ENCODE measurements around the gene SERINC4.

Gene SERINC4

DNA sequence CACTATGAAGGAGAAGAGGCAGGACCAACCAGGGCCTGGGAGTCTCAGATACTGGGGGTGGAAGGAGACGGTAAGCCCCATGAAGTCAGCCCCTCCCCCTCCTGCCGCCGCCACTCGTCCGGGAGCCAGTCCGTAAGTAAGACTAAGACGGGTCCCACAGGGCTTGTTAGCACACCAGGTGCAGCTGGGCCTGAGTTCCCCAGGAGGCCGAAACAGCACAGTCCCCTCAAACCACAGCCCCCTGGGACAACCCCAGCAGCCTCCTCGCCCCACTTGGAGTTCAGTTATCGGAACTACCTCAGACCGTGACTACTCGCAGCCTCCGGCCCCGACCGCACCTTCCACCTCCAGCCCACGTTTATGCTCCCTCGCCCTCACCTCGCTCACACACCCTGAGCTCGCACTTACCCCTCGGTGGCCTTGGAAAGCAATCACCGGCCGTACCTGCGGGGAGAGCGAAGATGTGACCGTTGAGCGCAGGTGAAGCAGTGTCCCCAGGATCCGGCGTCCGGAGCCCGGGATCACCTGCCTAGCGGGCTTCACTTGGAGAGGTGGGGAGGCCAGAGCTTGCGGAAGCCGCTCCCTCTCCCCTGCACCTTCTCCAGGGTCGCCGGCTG is 23.8 kb downstream of the SERINC4 start:
- peak overlapping the region; percentile 84 for H3K4me3 ChIP-seq (ENCODE audit: low read depth, low read length)
- no peak overlapping the region for H3K27ac ChIP-seq (ENCODE audit: low read depth, low read length)
- no peaks in the 10 kb centered on the region for H3K27me3 ChIP-seq (ENCODE audit: insufficient read depth, low read length)
- H3K4me1 ChIP-seq (ENCODE audit: control insufficient read depth, insufficient read depth, low read length, unreplicated experiment): peaks cover 7% of the 10 kb centered on the region
- no peak overlapping the region for H2AFZ ChIP-seq (ENCODE audit: low read length, unreplicated experiment)
- no peaks in the 10 kb centered on the region for H3K79me2 ChIP-seq (ENCODE audit: control insufficient read depth, insufficient read depth, low read length, unreplicated experiment)
- H3K36me3 ChIP-seq (ENCODE audit: insufficient read depth, low read length): peaks cover 20% of the 10 kb centered on the region

DNA sequence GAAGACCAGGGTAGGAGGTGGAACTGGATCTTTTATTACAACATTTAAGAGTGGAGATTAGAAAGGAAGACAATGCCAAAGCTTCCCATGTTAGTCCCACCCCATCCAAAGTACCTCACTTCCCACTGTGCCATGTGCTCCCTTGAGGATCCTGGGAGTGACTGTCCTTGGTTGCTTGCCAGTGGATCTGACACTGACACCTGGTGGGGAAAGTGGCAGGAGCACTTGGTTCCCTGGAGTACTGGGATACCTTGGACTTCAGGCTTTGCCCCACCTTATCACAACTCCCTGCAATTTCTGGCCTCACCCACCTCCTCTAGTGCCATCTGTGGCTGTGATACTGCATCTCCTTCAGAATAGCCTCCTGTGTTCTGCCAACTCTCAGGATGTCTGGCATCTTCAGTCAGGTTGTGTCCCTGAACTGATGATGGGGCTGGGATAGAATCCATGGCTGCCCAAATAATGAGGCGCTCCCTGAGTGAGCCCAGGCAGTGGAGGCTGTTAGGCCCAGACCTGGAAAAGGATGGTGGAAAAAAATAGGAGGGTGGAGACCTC is 24.5 kb downstream of the SERINC4 start:
- H3K36me3 ChIP-seq (ENCODE audit: insufficient read depth, low read length): peaks cover 26% of the 10 kb centered on the region
- no peak overlapping the region for H3K4me3 ChIP-seq (ENCODE audit: low read depth, low read length)
- 0 out of 2 replicates have a peak overlapping the region, but pooled peaks have one; percentile 7 for H3K27ac ChIP-seq (ENCODE audit: low read depth, low read length)
- H2AFZ ChIP-seq (ENCODE audit: low read length, unreplicated experiment): no peak overlapping the region
- H3K4me1 ChIP-seq (ENCODE audit: control insufficient read depth, insufficient read depth, low read length, unreplicated experiment): peaks cover 7% of the 10 kb centered on the region
- no peaks in the 10 kb centered on the region for H3K27me3 ChIP-seq (ENCODE audit: insufficient read depth, low read length)
- no peaks in the 10 kb centered on the region for H3K79me2 ChIP-seq (ENCODE audit: control insufficient read depth, insufficient read depth, low read length, unreplicated experiment)

DNA sequence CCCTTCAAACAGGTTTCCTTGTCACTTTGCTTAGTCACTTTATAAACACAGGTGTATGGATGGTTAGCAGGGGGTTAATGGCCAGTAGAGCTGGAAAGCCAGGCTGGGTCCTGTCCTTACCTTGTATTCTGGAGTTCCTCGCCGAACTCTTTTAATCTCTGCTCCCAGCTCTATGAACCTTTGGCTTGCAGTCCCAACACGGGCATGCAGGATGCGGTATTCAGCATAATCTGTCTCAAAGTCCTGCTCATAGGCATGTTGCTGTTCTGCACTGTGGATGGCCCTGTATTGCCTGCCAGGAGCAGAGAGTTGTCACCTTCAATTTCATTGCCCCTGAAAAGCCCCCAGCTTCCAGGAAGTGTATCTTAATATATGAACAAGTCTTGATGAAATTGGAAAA is 26.0 kb downstream of the SERINC4 start:
- Histone ChIP-seq H3K4me1 (ENCODE audit: control insufficient read depth, insufficient read depth, low read length, unreplicated experiment) (peaks cover 7% of the 10 kb centered on the region), H3K36me3 (ENCODE audit: insufficient read depth, low read length) (peaks cover 36% of the 10 kb centered on the region), H3K27me3 (ENCODE audit: insufficient read depth, low read length) (no peaks in the 10 kb centered on the region), H3K4me3 (ENCODE audit: low read depth, low read length) (no peak overlapping the region), H2AFZ (ENCODE audit: low read length, unreplicated experiment) (no peak overlapping the region), H3K79me2 (ENCODE audit: control insufficient read depth, insufficient read depth, low read length, unreplicated experiment) (no peaks in the 10 kb centered on the region), H3K27ac (ENCODE audit: low read depth, low read length) (no peak overlapping the region)

DNA sequence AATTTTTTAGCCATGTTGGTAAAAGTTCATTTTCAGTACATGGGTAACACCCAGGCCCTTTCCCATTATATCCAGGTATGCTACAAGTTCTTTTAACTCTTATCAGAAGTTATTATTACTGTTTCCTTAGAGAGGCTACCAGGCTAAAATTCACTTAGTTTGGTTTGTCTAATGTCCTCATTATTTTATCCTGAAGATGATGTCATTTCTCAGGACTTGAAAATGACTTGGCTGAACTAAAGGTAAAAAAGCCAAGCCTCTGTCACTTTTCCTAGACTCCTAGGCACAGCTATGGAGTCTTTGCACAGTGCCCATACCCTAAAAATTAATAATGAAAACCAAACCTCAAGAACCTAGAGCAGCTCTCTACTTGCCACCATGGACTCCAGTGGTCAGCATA is 27.4 kb downstream of the SERINC4 start:
- no peak overlapping the region for H3K27ac ChIP-seq (ENCODE audit: low read depth, low read length)
- H3K36me3 ChIP-seq (ENCODE audit: insufficient read depth, low read length): peaks cover 44% of the 10 kb centered on the region

DNA sequence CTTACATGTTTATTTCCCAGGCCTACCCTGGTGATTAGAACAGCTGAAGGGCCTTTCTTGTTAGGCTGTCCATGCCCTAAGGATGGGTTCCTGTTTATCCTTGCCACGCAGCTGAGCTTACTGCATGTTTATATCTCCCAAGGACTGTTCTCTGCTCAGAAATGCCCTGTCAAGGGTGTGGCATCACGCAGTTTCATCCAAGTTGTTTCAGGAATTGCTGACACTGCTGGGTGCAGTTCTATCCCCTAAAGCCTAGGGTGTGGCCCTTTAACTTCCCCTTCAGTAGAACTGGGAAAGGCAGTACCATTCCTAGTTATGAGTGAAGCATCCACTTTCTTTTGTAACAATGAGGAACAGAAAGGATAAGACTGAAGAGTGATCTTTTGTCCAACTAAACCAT is 28.2 kb downstream of the SERINC4 start:
- Histone ChIP-seq H3K4me1 (ENCODE audit: control insufficient read depth, insufficient read depth, low read length, unreplicated experiment) (peaks cover 7% of the 10 kb centered on the region), H3K27ac (ENCODE audit: low read depth, low read length) (no peak overlapping the region), H3K27me3 (ENCODE audit: insufficient read depth, low read length) (no peaks in the 10 kb centered on the region), H2AFZ (ENCODE audit: low read length, unreplicated experiment) (no peak overlapping the region), H3K36me3 (ENCODE audit: insufficient read depth, low read length) (peaks cover 44% of the 10 kb centered on the region), H3K79me2 (ENCODE audit: control insufficient read depth, insufficient read depth, low read length, unreplicated experiment) (no peaks in the 10 kb centered on the region), H3K4me3 (ENCODE audit: low read depth, low read length) (no peak overlapping the region)

More for the DNA sequence above, 27.4 kb downstream of the SERINC4 start:
- H3K27me3 ChIP-seq (ENCODE audit: insufficient read depth, low read length): no peaks in the 10 kb centered on the region
- peaks cover 7% of the 10 kb centered on the region for H3K4me1 ChIP-seq (ENCODE audit: control insufficient read depth, insufficient read depth, low read length, unreplicated experiment)
- H3K79me2 ChIP-seq (ENCODE audit: control insufficient read depth, insufficient read depth, low read length, unreplicated experiment): no peaks in the 10 kb centered on the region
- H2AFZ ChIP-seq (ENCODE audit: low read length, unreplicated experiment): no peak overlapping the region
- H3K4me3 ChIP-seq (ENCODE audit: low read depth, low read length): no peak overlapping the region

DNA sequence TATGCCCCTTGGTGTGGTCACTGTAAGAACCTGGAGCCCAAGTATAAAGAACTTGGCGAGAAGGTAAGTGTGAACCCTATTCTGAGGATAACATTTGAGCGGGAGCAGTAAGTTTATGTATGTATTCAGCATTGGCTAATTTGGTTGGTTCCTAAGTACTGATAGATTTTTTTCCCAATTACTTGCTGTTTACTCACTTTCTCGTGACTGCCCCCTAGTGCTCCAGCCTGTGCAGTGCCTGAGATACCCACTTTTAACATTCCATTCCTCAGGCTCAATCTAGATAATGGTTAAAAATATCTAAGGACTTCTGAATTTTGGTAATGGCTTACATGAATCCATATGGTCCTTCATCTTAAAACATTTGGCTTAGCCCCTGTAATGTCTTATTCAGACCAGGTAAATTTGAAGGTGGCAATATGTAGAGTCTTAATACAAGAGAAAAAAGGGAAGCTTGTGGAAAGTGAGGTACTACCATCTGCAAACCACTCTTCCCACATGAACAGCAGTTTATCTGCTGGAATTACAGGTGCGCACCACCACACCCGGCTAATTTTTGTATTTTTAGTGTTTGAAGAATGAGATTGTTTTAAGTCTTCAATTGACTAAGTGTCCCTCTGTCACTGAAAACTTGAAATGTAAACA is 30.3 kb downstream of the SERINC4 start:
- Histone ChIP-seq H3K36me3 (ENCODE audit: insufficient read depth, low read length) (peaks cover 60% of the 10 kb centered on the region), H3K79me2 (ENCODE audit: control insufficient read depth, insufficient read depth, low read length, unreplicated experiment) (no peaks in the 10 kb centered on the region), H3K27me3 (ENCODE audit: insufficient read depth, low read length) (no peaks in the 10 kb centered on the region), H3K27ac (ENCODE audit: low read depth, low read length) (no peak overlapping the region), H3K4me1 (ENCODE audit: control insufficient read depth, insufficient read depth, low read length, unreplicated experiment) (no peaks in the 10 kb centered on the region), H2AFZ (ENCODE audit: low read length, unreplicated experiment) (no peak overlapping the region), H3K4me3 (ENCODE audit: low read depth, low read length) (no peak overlapping the region)

DNA sequence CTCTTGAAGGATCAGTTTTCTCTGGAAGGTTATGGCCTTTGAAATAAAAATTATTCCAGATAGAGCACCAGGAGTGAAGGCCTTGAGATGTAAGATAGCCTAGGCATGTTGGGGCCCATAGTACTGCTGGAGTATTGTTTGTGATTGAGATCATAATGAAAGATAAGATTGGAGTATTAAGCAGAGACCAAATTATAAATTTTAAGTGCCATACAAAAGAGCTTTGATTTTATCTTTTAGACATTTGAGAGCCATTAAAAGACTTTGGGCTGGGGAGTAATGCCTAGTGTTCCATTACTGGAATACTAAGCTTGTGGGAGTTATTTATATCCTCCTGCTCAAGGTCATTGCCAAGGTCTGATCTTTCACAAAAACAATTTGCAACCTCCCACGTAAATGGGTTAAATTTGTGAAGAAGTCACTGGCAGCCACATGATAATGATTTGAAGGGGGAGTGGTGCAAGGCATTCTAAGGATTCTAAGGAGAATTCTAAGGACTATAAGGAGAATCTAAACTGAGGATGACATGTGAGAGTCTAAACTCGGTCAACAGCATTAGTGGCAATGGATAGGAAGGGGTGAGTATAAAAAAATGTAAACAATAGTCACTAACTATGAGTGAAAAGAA is 36.1 kb downstream of the SERINC4 start:
- Histone ChIP-seq H3K27ac (ENCODE audit: low read depth, low read length) (no peak overlapping the region), H3K79me2 (ENCODE audit: control insufficient read depth, insufficient read depth, low read length, unreplicated experiment) (peaks cover 5% of the 10 kb centered on the region), H3K27me3 (ENCODE audit: insufficient read depth, low read length) (no peaks in the 10 kb centered on the region), H2AFZ (ENCODE audit: low read length, unreplicated experiment) (no peak overlapping the region), H3K36me3 (ENCODE audit: insufficient read depth, low read length) (peaks cover 50% of the 10 kb centered on the region), H3K4me1 (ENCODE audit: control insufficient read depth, insufficient read depth, low read length, unreplicated experiment) (no peaks in the 10 kb centered on the region), H3K4me3 (ENCODE audit: low read depth, low read length) (no peak overlapping the region)

DNA sequence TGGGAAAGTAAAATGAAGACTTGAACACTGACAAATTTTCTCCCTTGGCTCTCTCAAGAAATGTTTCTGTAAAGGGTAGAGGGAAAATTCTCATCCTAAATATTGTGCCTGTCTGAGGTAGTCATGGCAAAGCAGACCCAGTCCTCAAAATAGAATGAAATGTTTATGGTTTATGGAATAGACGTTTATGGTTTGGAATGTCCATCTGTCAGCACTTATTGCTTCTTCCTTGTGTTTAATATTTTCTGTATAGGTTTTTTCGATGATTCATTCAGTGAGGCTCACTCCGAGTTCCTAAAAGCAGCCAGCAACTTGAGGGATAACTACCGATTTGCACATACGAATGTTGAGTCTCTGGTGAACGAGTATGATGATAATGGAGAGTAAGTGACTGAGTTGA is 37.2 kb downstream of the SERINC4 start:
- no peak overlapping the region for H2AFZ ChIP-seq (ENCODE audit: low read length, unreplicated experiment)
- peaks cover 5% of the 10 kb centered on the region for H3K79me2 ChIP-seq (ENCODE audit: control insufficient read depth, insufficient read depth, low read length, unreplicated experiment)
- no peaks in the 10 kb centered on the region for H3K27me3 ChIP-seq (ENCODE audit: insufficient read depth, low read length)
- H3K36me3 ChIP-seq (ENCODE audit: insufficient read depth, low read length): peaks cover 47% of the 10 kb centered on the region
- H3K4me3 ChIP-seq (ENCODE audit: low read depth, low read length): no peak overlapping the region
- H3K4me1 ChIP-seq (ENCODE audit: control insufficient read depth, insufficient read depth, low read length, unreplicated experiment): no peaks in the 10 kb centered on the region
- no peak overlapping the region for H3K27ac ChIP-seq (ENCODE audit: low read depth, low read length)

DNA sequence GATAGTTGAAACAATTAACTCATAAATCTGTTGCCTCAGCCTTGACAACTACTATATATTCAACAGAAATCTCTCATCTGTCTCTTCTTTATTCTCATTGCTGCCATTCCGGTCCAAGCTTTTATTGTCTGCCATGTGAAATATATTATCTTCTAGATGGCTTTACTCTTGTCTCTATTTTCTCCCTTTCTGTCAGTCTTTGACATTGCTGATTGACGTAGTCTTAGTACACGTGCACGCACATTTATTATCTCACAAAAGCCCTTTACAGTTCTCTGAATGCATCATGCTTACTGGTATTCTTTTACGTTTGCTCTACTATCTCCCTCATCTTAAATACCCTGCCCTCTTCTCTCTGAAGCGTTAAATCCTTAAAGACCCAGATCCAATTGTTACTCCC is 48.1 kb downstream of the SERINC4 start:
- Histone ChIP-seq H3K27me3 (ENCODE audit: insufficient read depth, low read length) (no peaks in the 10 kb centered on the region), H3K4me3 (ENCODE audit: low read depth, low read length) (no peak overlapping the region), H3K79me2 (ENCODE audit: control insufficient read depth, insufficient read depth, low read length, unreplicated experiment) (peaks cover 87% of the 10 kb centered on the region), H3K4me1 (ENCODE audit: control insufficient read depth, insufficient read depth, low read length, unreplicated experiment) (peaks cover 17% of the 10 kb centered on the region), H2AFZ (ENCODE audit: low read length, unreplicated experiment) (no peak overlapping the region), H3K36me3 (ENCODE audit: insufficient read depth, low read length) (peaks cover 29% of the 10 kb centered on the region), H3K27ac (ENCODE audit: low read depth, low read length) (no peak overlapping the region)

DNA sequence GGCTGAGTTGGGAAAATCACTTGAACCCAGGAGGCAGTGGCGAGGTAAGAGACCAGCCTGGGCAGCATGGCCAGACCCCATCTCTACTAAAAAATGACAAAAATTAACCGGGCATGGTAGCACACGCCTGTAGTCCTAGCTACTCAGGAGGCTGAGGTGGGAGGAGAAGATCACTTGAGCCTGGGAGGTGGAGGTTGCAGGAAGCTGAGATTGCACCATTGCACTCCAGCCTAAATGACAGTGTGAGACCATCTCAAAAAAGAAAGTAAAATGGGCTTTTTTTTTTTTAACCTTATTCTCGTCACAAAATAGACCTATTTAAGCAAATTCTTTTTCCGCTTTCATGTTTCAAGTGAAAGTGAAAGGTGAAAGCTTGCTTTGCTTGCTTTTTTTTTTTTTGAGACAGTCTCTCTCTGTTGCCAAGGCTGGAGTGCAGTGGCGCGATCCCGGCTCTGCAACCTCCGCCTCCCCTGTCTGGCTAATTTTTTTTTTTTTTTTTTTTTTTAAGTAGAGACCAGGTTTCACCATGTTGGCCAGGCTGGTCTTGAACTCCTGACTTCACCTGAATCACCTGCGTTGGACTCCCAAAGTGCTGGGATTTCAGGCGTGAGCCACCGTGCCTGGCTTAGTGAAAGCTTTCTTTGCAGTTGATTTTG is 50.2 kb downstream of the SERINC4 start:
- H3K27ac ChIP-seq (ENCODE audit: low read depth, low read length): no peak overlapping the region
- no peaks in the 10 kb centered on the region for H3K27me3 ChIP-seq (ENCODE audit: insufficient read depth, low read length)
- H3K79me2 ChIP-seq (ENCODE audit: control insufficient read depth, insufficient read depth, low read length, unreplicated experiment): peaks cover 87% of the 10 kb centered on the region
- H3K4me3 ChIP-seq (ENCODE audit: low read depth, low read length): peak overlapping the region; percentile 65
- peaks cover 21% of the 10 kb centered on the region for H3K36me3 ChIP-seq (ENCODE audit: insufficient read depth, low read length)
- H3K4me1 ChIP-seq (ENCODE audit: control insufficient read depth, insufficient read depth, low read length, unreplicated experiment): peaks cover 17% of the 10 kb centered on the region
- no peak overlapping the region for H2AFZ ChIP-seq (ENCODE audit: low read length, unreplicated experiment)
